CD8-positive, alpha-beta memory T cell (primary cell): ENCODE results near the gene FLRT2. TPM values are rescaled to one million over a fixed set of nuclear protein-coding genes. Genes with fewer than 3 reads are reported as not detected.

ENCODE experiments used
- CTCF ChIA-PET: fragments of 350-600 bp; sonication (Branson Sonifier 250); formaldehyde crosslinking; loops from one replicate; lab custom pipeline; 2021; ENCODE audit warnings: antibody characterized with exemption; lab: Charles Lee
- POLR2A ChIA-PET: fragments of 350-600 bp; sonication (Branson Sonifier 250); formaldehyde crosslinking; loops from one replicate; lab custom pipeline; 2021; ENCODE audit warnings: antibody characterized with exemption; lab: Charles Lee
- DNase-seq, 5 donors: peaks; one replicate each; pipeline versions ENCODE4 v3.0.0 to v3.0.0-alpha.2; 2020 to 2022; ENCODE audit warnings: mixed read lengths in 1 of 5
- H3K27ac ChIP-seq: one replicate; pipeline ENCODE4 v1.7.0; 2013; ENCODE audit warnings: low read depth, mild to moderate bottlenecking, low read length, moderate library complexity
- H3K27me3 ChIP-seq: 2 replicates; pipeline ENCODE4 v1.7.0; 2013; ENCODE audit warnings: low read length, mild to moderate bottlenecking; ENCODE audit not compliant: insufficient read depth, poor library complexity, severe bottlenecking
- H3K36me3 ChIP-seq: 2 replicates; pipeline ENCODE4 v1.7.0; 2013; ENCODE audit warnings: mild to moderate bottlenecking, low read length, moderate library complexity; ENCODE audit not compliant: insufficient read depth
- H3K4me1 ChIP-seq: 2 replicates; pipeline ENCODE4 v1.7.0; 2013; ENCODE audit warnings: mild to moderate bottlenecking, low read length, moderate library complexity; ENCODE audit not compliant: insufficient read depth
- H3K4me3 ChIP-seq: 2 replicates; pipeline ENCODE4 v1.7.0; 2013; ENCODE audit warnings: mild to moderate bottlenecking, low read length
- H3K9me3 ChIP-seq: 2 replicates; pipeline ENCODE4 v1.7.0; 2013; ENCODE audit warnings: mild to moderate bottlenecking, low read length
- H3K27ac Mint-ChIP-seq, 8 donors: one replicate each; pipeline ENCODE4 v1.8.0; 2020 to 2021; ENCODE audit warnings: mixed read lengths in 8 of 8, mild to moderate bottlenecking in 6 of 8, inconsistent platforms in 3 of 8, moderate library complexity in 3 of 8
- H3K27me3 Mint-ChIP-seq, 2 donors: one replicate each; pipeline ENCODE4 v1.8.0; 2020 to 2021; ENCODE audit warnings: mixed read lengths in 2 of 2, mild to moderate bottlenecking in 1 of 2, moderate library complexity in 1 of 2
- H3K36me3 Mint-ChIP-seq, 3 donors: one replicate each; pipeline ENCODE4 v1.8.0; 2020 to 2021; ENCODE audit warnings: mixed read lengths in 3 of 3, inconsistent platforms in 1 of 3, mild to moderate bottlenecking in 1 of 3
- H3K4me1 Mint-ChIP-seq, 3 donors: one replicate each; pipeline ENCODE4 v1.8.0; 2020 to 2021; ENCODE audit warnings: mixed read lengths in 3 of 3, inconsistent platforms in 1 of 3, mild to moderate bottlenecking in 1 of 3
- H3K4me3 Mint-ChIP-seq, 7 donors: one replicate each; pipeline ENCODE4 v1.8.0; 2020 to 2021; ENCODE audit warnings: mixed read lengths in 7 of 7, mild to moderate bottlenecking in 6 of 7, moderate library complexity in 4 of 7, inconsistent platforms in 2 of 7
- H3K9me3 Mint-ChIP-seq, 5 donors: one replicate each; pipeline ENCODE4 v1.8.0; 2020 to 2022; ENCODE audit warnings: mixed read lengths in 5 of 5, mild to moderate bottlenecking in 3 of 5, moderate library complexity in 2 of 5, inconsistent platforms in 1 of 5
- polyA plus RNA-seq: library from polyadenylated mRNA; unstranded; fragments of 300-500 nt; fragmentation: Illumina TruSeq; gene quantifications from one replicate; pipeline ENCODE4 v1.2.3, GENCODE V29; 2021
- total RNA-seq, 2 experiments: library from RNA; stranded (reverse); gene quantifications; one replicate each; pipeline ENCODE4 v1.2.3, GENCODE V29; 2021

The FLRT2 gene
- total and polyA plus RNA-seq, 3 experiments from 2014 or later = not detected

DNA sequence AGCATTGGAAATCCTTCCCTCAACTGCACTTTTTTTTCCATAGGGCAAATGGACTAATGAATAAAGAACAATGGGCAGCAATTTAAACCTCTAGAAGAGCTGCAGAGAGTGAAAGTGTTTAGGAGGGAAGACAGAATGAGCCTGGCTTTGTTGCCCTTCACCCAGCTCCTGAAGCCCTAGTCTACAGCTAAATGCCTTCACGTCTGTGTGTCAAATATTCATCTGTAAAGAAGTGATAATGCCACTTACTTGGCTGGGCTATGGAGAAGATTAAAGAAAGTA lies 45.6 kb downstream of the FLRT2 start:
- H3K4me1 ChIP-seq = no peaks in the 10 kb centered on the region
- no peaks in the 10 kb centered on the region for H3K27me3 ChIP-seq
- H3K27ac ChIP-seq = no peak overlapping the region
- H3K4me3 Mint-ChIP-seq = no peak overlapping the region
- no peaks in the 10 kb centered on the region for H3K4me1 Mint-ChIP-seq
- peaks cover 0 to 4% (median 2%) of the 10 kb centered on the region in 5 donors for H3K9me3 Mint-ChIP-seq
- no peaks in the 10 kb centered on the region for H3K9me3 ChIP-seq
- no peaks in the 10 kb centered on the region for H3K36me3 ChIP-seq
- ChIA-PET CTCF (no interaction called here), POLR2A (no interaction called here)
- H3K36me3 Mint-ChIP-seq = no peaks in the 10 kb centered on the region
- H3K27me3 Mint-ChIP-seq = no peaks in the 10 kb centered on the region
- no peak overlapping the region for H3K4me3 ChIP-seq
- H3K27ac Mint-ChIP-seq = no peak overlapping the region
- DNase-seq = no peak

DNA sequence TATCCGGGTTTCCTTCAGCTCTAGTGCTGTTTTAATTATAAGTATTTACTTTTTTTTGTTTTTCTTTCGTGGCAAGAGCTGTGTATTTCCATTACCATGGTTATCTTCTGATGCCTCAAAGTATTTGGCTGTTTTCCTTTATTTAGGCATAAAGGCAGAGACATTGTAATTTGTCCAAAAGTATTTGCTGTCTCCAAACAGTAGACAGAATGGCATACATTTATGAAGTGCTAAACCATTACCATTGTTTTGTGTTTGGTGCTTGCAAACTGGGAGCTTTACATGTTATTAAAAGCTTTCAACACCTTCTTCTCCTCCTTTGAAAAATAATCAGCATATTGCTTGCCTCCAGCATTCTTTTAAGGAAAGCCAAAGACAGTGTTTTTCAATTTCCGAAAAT lies 46.3 kb downstream of the FLRT2 start:
- Histone ChIP-seq H3K4me3 (no peak overlapping the region), H3K27me3 (no peaks in the 10 kb centered on the region), H3K4me1 (no peaks in the 10 kb centered on the region), H3K27ac (no peak overlapping the region), H3K36me3 (no peaks in the 10 kb centered on the region), H3K9me3 (no peaks in the 10 kb centered on the region)
- H3K9me3 Mint-ChIP-seq = peaks cover 0 to 2% (median 0%) of the 10 kb centered on the region in 5 donors
- no peaks in the 10 kb centered on the region for H3K4me1 Mint-ChIP-seq
- no peak overlapping the region for H3K27ac Mint-ChIP-seq
- no peak for DNase-seq
- H3K27me3 Mint-ChIP-seq = no peaks in the 10 kb centered on the region
- CTCF ChIA-PET = no interaction called here
- no peak overlapping the region for H3K4me3 Mint-ChIP-seq
- POLR2A ChIA-PET = no interaction called here
- H3K36me3 Mint-ChIP-seq = no peaks in the 10 kb centered on the region

DNA sequence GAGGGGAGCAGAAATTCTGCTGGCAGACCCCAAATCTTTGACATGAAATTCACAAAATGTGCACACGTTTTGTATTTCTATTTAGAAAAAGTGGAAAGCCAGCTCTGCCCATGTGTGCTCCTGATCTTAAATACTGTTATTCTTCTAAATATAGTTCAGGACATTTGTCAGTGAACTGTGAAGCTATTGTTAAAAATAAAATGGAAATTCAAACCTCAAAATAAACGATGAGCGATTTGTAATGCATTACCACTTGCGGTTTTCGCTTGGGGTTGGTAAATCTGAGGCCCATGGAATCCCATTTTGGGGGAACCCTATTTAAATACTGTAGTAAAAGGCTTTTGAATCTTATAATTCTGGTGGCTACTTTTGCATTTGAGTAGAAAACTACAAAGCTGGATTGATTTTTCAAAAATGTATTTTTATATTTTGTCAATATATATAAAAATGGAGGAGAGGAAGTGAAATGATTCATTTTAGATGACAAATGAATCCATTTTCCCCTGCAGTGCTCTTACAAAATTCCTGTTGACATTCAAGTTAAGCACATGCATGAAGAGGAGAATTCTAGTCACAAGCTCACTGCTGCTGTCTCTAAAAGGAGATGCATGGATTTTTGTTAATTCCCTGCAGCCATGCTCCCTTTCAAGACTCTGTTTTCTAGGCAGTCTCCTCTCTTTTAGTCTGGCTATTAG lies 47.1 kb downstream of the FLRT2 start:
- POLR2A ChIA-PET = no interaction called here
- H3K9me3 Mint-ChIP-seq = peaks cover 0 to 2% (median 0%) of the 10 kb centered on the region in 5 donors
- no peak for DNase-seq
- no peaks in the 10 kb centered on the region for H3K4me1 Mint-ChIP-seq
- Histone ChIP-seq H3K4me3 (no peak overlapping the region), H3K9me3 (no peaks in the 10 kb centered on the region), H3K27ac (no peak overlapping the region), H3K36me3 (no peaks in the 10 kb centered on the region), H3K4me1 (no peaks in the 10 kb centered on the region), H3K27me3 (no peaks in the 10 kb centered on the region)
- H3K4me3 Mint-ChIP-seq = no peak overlapping the region
- H3K27ac Mint-ChIP-seq = no peak overlapping the region
- H3K36me3 Mint-ChIP-seq = no peaks in the 10 kb centered on the region
- CTCF ChIA-PET = no interaction called here
- no peaks in the 10 kb centered on the region for H3K27me3 Mint-ChIP-seq

DNA sequence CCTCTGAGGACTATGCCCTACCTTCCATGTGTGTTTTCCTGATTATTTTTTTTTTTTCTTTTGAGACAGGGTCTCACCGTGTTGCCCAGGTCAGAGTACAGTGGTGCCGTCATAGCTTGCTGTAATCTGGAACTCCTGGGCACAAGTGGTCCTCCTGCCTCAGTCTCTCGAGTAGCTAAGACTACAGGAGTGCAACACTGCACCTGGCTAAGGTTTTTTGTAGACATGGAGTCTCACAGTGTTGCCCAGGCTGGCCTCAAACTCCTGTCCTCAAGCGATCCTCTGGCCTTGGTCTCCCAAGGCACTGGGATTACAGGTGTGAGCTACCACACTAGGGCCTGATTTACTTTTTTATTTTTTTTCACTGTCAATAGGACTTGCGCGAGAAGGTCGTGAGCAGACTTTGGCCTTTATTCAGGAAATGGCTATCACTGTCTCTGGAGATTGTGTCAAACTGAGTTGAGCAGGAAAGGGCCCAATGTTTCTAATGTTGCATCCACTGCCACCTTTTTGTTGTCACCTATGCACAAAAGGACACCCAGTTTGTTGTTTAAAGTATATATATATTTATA lies 47.7 kb downstream of the FLRT2 start:
- Histone ChIP-seq H3K36me3 (no peaks in the 10 kb centered on the region), H3K4me1 (no peaks in the 10 kb centered on the region), H3K4me3 (no peak overlapping the region), H3K9me3 (no peaks in the 10 kb centered on the region), H3K27ac (no peak overlapping the region), H3K27me3 (no peaks in the 10 kb centered on the region)
- H3K27ac Mint-ChIP-seq = no peak overlapping the region
- CTCF ChIA-PET = no interaction called here
- POLR2A ChIA-PET = no interaction called here
- H3K36me3 Mint-ChIP-seq = no peaks in the 10 kb centered on the region
- no peak overlapping the region for H3K4me3 Mint-ChIP-seq
- H3K27me3 Mint-ChIP-seq = no peaks in the 10 kb centered on the region
- no peaks in the 10 kb centered on the region for H3K4me1 Mint-ChIP-seq
- H3K9me3 Mint-ChIP-seq = peaks cover 0 to 2% (median 0%) of the 10 kb centered on the region in 5 donors
- no peak for DNase-seq

DNA sequence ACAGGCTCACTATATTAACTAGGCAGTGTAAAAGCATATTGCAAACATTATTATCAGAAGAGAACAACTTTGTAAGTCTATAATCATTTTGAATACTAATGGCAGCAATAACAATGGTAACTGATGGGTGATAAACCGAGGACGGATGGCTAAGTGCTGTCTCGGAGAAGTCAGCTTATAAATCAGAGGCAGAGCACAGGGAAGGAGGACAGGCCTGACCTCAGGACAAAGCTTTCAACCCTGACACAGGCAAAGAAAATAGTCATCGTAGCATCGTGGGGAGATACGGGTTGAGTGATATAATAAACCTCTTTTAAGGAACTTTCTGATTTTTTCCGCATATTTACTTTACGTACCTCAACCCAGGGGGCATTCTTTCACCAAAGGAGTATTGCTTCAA lies 48.4 kb downstream of the FLRT2 start:
- DNase-seq = no peak
- H3K36me3 ChIP-seq = no peaks in the 10 kb centered on the region
- no peak overlapping the region for H3K4me3 Mint-ChIP-seq
- H3K9me3 Mint-ChIP-seq = peaks cover 0 to 2% (median 0%) of the 10 kb centered on the region in 5 donors
- H3K4me1 Mint-ChIP-seq = no peaks in the 10 kb centered on the region
- no peaks in the 10 kb centered on the region for H3K27me3 Mint-ChIP-seq
- no peak overlapping the region for H3K27ac ChIP-seq
- ChIA-PET POLR2A (no interaction called here), CTCF (no interaction called here)
- no peaks in the 10 kb centered on the region for H3K36me3 Mint-ChIP-seq
- H3K27me3 ChIP-seq = no peaks in the 10 kb centered on the region
- no peak overlapping the region for H3K27ac Mint-ChIP-seq
- H3K4me1 ChIP-seq = no peaks in the 10 kb centered on the region
- no peaks in the 10 kb centered on the region for H3K9me3 ChIP-seq
- no peak overlapping the region for H3K4me3 ChIP-seq

DNA sequence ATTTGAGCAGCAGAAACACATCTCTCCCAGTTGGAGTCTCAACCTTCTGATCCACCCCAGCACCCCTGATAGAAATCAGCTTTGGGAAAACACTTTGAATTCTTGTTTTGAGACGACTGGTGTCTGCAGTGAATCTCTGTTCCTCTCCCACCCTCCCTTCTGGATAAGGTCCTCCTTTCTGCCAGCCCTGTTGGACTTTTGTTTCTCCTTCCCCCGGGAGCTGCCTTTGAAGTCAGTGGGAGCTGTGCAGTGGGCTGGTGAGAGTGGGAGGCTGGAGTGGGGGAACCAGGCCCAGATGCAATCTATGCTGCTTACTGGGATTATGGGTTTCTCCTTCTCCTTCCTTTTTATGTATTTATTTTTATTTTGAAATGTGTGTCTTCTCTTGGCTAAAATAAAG lies 49.0 kb downstream of the FLRT2 start:
- Mint-ChIP-seq H3K9me3 (peaks cover 0 to 2% (median 0%) of the 10 kb centered on the region in 5 donors), H3K4me1 (no peaks in the 10 kb centered on the region), H3K36me3 (no peaks in the 10 kb centered on the region), H3K4me3 (no peak overlapping the region), H3K27ac (no peak overlapping the region), H3K27me3 (no peaks in the 10 kb centered on the region)
- H3K9me3 ChIP-seq = no peaks in the 10 kb centered on the region
- POLR2A ChIA-PET = no interaction called here
- no peaks in the 10 kb centered on the region for H3K27me3 ChIP-seq
- H3K4me1 ChIP-seq = no peaks in the 10 kb centered on the region
- H3K36me3 ChIP-seq = no peaks in the 10 kb centered on the region
- no peak for DNase-seq
- CTCF ChIA-PET = no interaction called here
- no peak overlapping the region for H3K27ac ChIP-seq
- no peak overlapping the region for H3K4me3 ChIP-seq

DNA sequence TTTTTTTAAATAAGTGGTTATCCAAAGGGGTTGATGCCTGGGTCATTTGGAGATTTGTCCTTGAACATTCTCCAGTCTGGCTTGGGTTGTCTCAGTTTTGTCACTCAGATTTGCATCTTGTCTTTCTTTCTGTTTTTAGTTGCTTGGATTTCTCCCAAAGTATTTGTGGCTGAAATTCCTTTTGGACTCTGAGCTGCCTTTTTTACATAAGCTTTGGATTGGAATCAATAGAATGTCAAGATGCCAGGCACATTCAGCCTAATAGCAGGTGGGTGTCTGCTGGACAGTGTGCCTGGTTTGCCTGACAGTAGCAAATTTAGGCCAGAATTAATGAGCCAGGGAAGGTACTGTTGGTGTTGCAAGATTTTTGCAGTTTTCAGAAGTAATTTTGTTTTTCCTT lies 50.0 kb downstream of the FLRT2 start:
- no peak overlapping the region for H3K27ac Mint-ChIP-seq
- no peak overlapping the region for H3K4me3 Mint-ChIP-seq
- Histone ChIP-seq H3K27me3 (no peaks in the 10 kb centered on the region), H3K9me3 (no peaks in the 10 kb centered on the region), H3K4me1 (no peaks in the 10 kb centered on the region), H3K27ac (no peak overlapping the region), H3K36me3 (no peaks in the 10 kb centered on the region), H3K4me3 (no peak overlapping the region)
- no peak for DNase-seq
- CTCF ChIA-PET = no interaction called here
- H3K9me3 Mint-ChIP-seq = peaks cover 0 to 3% (median 0%) of the 10 kb centered on the region in 5 donors
- POLR2A ChIA-PET = no interaction called here
- no peaks in the 10 kb centered on the region for H3K4me1 Mint-ChIP-seq
- H3K36me3 Mint-ChIP-seq = no peaks in the 10 kb centered on the region
- H3K27me3 Mint-ChIP-seq = no peaks in the 10 kb centered on the region

DNA sequence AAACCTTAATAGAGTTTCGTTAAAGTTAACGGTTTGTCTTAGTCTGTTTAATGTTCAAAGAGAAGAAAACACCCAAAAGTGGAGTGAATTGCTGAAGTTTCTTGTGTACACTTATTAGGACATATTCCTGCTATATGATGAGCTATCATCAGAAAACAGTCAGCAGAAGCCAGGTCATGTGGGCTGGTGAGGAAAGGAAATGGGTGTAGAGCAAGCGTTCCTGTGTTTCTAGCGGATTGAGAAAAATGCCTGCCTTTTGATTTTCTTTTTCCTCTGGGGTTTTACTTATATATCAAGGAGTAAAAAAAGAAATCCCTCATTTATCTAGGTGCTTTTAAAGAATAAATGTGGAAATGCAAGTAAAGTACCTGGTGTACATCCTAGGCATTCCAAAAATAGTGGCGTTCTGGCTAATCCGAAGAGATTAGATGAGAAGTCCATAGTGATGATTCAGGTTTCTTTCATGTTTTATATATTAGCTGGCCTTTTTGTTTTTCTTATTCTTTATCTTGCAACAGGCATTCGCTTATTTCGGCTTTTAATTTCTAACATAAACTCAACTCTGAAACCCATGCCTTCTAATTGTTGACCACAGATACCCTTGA lies 50.7 kb downstream of the FLRT2 start:
- CTCF ChIA-PET = no interaction called here
- no peak for DNase-seq
- H3K4me3 ChIP-seq = no peak overlapping the region
- no peak overlapping the region for H3K27ac ChIP-seq
- H3K36me3 Mint-ChIP-seq = no peaks in the 10 kb centered on the region
- no peaks in the 10 kb centered on the region for H3K36me3 ChIP-seq
- POLR2A ChIA-PET = no interaction called here
- H3K27me3 Mint-ChIP-seq = no peaks in the 10 kb centered on the region
- H3K27me3 ChIP-seq = no peaks in the 10 kb centered on the region
- H3K27ac Mint-ChIP-seq = no peak overlapping the region
- H3K4me1 Mint-ChIP-seq = no peaks in the 10 kb centered on the region
- no peak overlapping the region for H3K4me3 Mint-ChIP-seq
- no peaks in the 10 kb centered on the region for H3K9me3 ChIP-seq
- no peaks in the 10 kb centered on the region for H3K4me1 ChIP-seq
- peaks cover 0 to 3% (median 0%) of the 10 kb centered on the region in 5 donors for H3K9me3 Mint-ChIP-seq
